Subcutaneous abdominal adipose tissue (tissue), 5 donors: ENCODE measurements around the gene AK8.

Source experiments
- H3K27ac ChIP-seq: one replicate; pipeline ENCODE4 v1.7.0; 2013; ENCODE audit warnings: low read depth, mild to moderate bottlenecking, inconsistent platforms, low read length, moderate library complexity
- H3K27me3 ChIP-seq, 5 donors: one replicate each; pipeline ENCODE4 v1.7.0; 2013; ENCODE audit warnings: low read length in 5 of 5, inconsistent platforms in 1 of 5; ENCODE audit not compliant: control insufficient read depth in 5 of 5, insufficient read depth in 4 of 5
- H3K36me3 ChIP-seq, 5 donors: one replicate each; pipeline ENCODE4 v1.7.0; 2013; ENCODE audit warnings: low read length in 5 of 5; ENCODE audit not compliant: control insufficient read depth in 5 of 5, insufficient read depth in 5 of 5
- H3K4me1 ChIP-seq, 5 donors: one replicate each; pipeline ENCODE4 v1.7.0; 2013; ENCODE audit warnings: low read length in 5 of 5, mild to moderate bottlenecking in 3 of 5, moderate library complexity in 1 of 5; ENCODE audit not compliant: control insufficient read depth in 5 of 5, insufficient read depth in 5 of 5
- H3K4me3 ChIP-seq, 5 donors: one replicate each; pipeline ENCODE4 v1.7.0; 2013; ENCODE audit warnings: low read length in 5 of 5, low read depth in 1 of 5
- H3K9ac ChIP-seq, 5 donors: one replicate each; pipeline ENCODE4 v1.7.0; 2013; ENCODE audit warnings: low read length in 5 of 5, mild to moderate bottlenecking in 4 of 5, moderate library complexity in 3 of 5
- H3K9me3 ChIP-seq, 5 donors: one replicate each; pipeline ENCODE4 v1.7.0; 2013; ENCODE audit warnings: low read length in 5 of 5; ENCODE audit not compliant: control insufficient read depth in 5 of 5
- donor health status: healthy.
- donor health status: healthy.
- donor health status: healthy.
- donor health status: healthy.
- donor health status: healthy.

Gene AK8

GRCh38 chr9:132846109-132846917 lies 31.8 kb downstream of the AK8 start:
- Histone ChIP-seq H3K27ac (no peak overlapping the region), H3K27me3 (no peaks in the 10 kb centered on the region), H3K4me3 (no peak overlapping the region), H3K36me3 (no peaks in the 10 kb centered on the region), H3K4me1 (no peaks in the 10 kb centered on the region), H3K9me3 (no peaks in the 10 kb centered on the region), H3K9ac (no peak overlapping the region)

GRCh38 chr9:132842124-132843044 lies 35.7 kb downstream of the AK8 start:
- H3K4me3 ChIP-seq = no peak overlapping the region
- peaks cover 0 to 2% (median 0%) of the 10 kb centered on the region in 5 donors for H3K27me3 ChIP-seq
- no peaks in the 10 kb centered on the region for H3K4me1 ChIP-seq
- no peak overlapping the region for H3K27ac ChIP-seq
- H3K9me3 ChIP-seq = no peaks in the 10 kb centered on the region
- no peaks in the 10 kb centered on the region for H3K36me3 ChIP-seq
- no peak overlapping the region for H3K9ac ChIP-seq

- H3K36me3 ChIP-seq = no peaks in the 10 kb centered on the region
- H3K9me3 ChIP-seq = no peaks in the 10 kb centered on the region
- H3K27me3 ChIP-seq = peaks cover 0 to 2% (median 0%) of the 10 kb centered on the region in 5 donors
- H3K27ac ChIP-seq = no peak overlapping the region
- H3K9ac ChIP-seq = no peak overlapping the region
- H3K4me1 ChIP-seq = no peaks in the 10 kb centered on the region
- no peak overlapping the region for H3K4me3 ChIP-seq
Observed at GRCh38 chr9:132840980-132841379, 37.1 kb downstream of the AK8 start.

- H3K4me3 ChIP-seq = no peak overlapping the region
- H3K27ac ChIP-seq = no peak overlapping the region
- no peaks in the 10 kb centered on the region for H3K36me3 ChIP-seq
- no peaks in the 10 kb centered on the region for H3K4me1 ChIP-seq
- peaks cover 0 to 4% (median 0%) of the 10 kb centered on the region in 5 donors for H3K27me3 ChIP-seq
- H3K9ac ChIP-seq = no peak overlapping the region
- H3K9me3 ChIP-seq = no peaks in the 10 kb centered on the region
Observed at GRCh38 chr9:132838291-132838690, 39.8 kb downstream of the AK8 start.

- H3K36me3 ChIP-seq = no peaks in the 10 kb centered on the region
- H3K9me3 ChIP-seq = no peaks in the 10 kb centered on the region
- no peak overlapping the region for H3K27ac ChIP-seq
- H3K4me3 ChIP-seq = no peak overlapping the region
- no peak overlapping the region for H3K9ac ChIP-seq
- no peaks in the 10 kb centered on the region for H3K4me1 ChIP-seq
- peaks cover 0 to 4% (median 0%) of the 10 kb centered on the region in 5 donors for H3K27me3 ChIP-seq
Observed at GRCh38 chr9:132837501-132838286, 40.4 kb downstream of the AK8 start.

GRCh38 chr9:132834343-132834742 lies 43.7 kb downstream of the AK8 start:
- Histone ChIP-seq H3K4me1 (no peaks in the 10 kb centered on the region), H3K36me3 (no peaks in the 10 kb centered on the region), H3K9me3 (no peaks in the 10 kb centered on the region), H3K27me3 (peaks cover 0 to 7% (median 0%) of the 10 kb centered on the region in 5 donors), H3K9ac (no peak overlapping the region), H3K27ac (no peak overlapping the region), H3K4me3 (no peak overlapping the region)

GRCh38 chr9:132833550-132834121 lies 44.4 kb downstream of the AK8 start:
- no peak overlapping the region for H3K27ac ChIP-seq
- H3K4me3 ChIP-seq = no peak overlapping the region
- H3K9me3 ChIP-seq = no peaks in the 10 kb centered on the region
- H3K36me3 ChIP-seq = no peaks in the 10 kb centered on the region
- H3K27me3 ChIP-seq = peaks cover 0 to 7% (median 0%) of the 10 kb centered on the region in 5 donors
- H3K9ac ChIP-seq = no peak overlapping the region
- no peaks in the 10 kb centered on the region for H3K4me1 ChIP-seq

- Histone ChIP-seq H3K4me1 (no peaks in the 10 kb centered on the region), H3K36me3 (no peaks in the 10 kb centered on the region), H3K9me3 (no peaks in the 10 kb centered on the region), H3K27me3 (peaks cover 0 to 7% (median 0%) of the 10 kb centered on the region in 5 donors), H3K27ac (no peak overlapping the region), H3K9ac (no peak overlapping the region), H3K4me3 (no peak overlapping the region)
Observed at GRCh38 chr9:132832171-132832881, 45.8 kb downstream of the AK8 start.

GRCh38 chr9:132828201-132828770 lies 49.8 kb downstream of the AK8 start:
- no peak overlapping the region for H3K4me3 ChIP-seq
- no peaks in the 10 kb centered on the region for H3K9me3 ChIP-seq
- H3K27me3 ChIP-seq = peaks cover 0 to 9% (median 3%) of the 10 kb centered on the region in 5 donors
- no peak overlapping the region for H3K27ac ChIP-seq
- H3K9ac ChIP-seq = no peak overlapping the region
- H3K36me3 ChIP-seq = no peaks in the 10 kb centered on the region
- H3K4me1 ChIP-seq = no peaks in the 10 kb centered on the region
